Thoracic aorta (tissue), 2 donors: ENCODE data around the gene ARHGAP19. TPM values are rescaled to one million over a fixed set of nuclear protein-coding genes. Genes with fewer than 3 reads are reported as not detected.
A peak's percentile ranks its signal among the peaks of the same experiment; 100 is the strongest.

Experiments
- ATAC-seq: fragments of 150-250 bp; one replicate; pipeline ENCODE4 v1.8.0; 2017; ENCODE audit warnings: low read depth; ENCODE audit not compliant: insufficient number of reproducible peaks, low FRiP score
- DNase-seq: peaks from one replicate; pipeline ENCODE4 v3.0.0-alpha.2; 2020; ENCODE audit warnings: low spot score
- H3K27ac ChIP-seq, 2 donors: fragments of 200-600 bp; sonication (generic); 1 replicate in 1 of 2; 2 replicates in 1 of 2; pipeline ENCODE4 v1.5.1; 2016; ENCODE audit warnings: mild to moderate bottlenecking in 2 of 2, moderate library complexity in 2 of 2
- H3K27me3 ChIP-seq: fragments of 200-600 bp; sonication (generic); replicated peaks from 2 replicates; pipeline ENCODE4 v1.6.0; 2016; ENCODE audit warnings: mild to moderate bottlenecking; ENCODE audit not compliant: insufficient read depth
- H3K36me3 ChIP-seq: fragments of 200-600 bp; sonication (generic); one replicate; pipeline ENCODE4 v1.5.1; 2016
- H3K4me1 ChIP-seq, 2 donors: fragments of 200-600 bp; sonication (generic); 1 replicate in 1 of 2; 2 replicates in 1 of 2; pipeline versions ENCODE4 v1.5.1 to v1.6.0; 2016; ENCODE audit warnings: low read depth in 2 of 2, mild to moderate bottlenecking in 1 of 2; ENCODE audit not compliant: control insufficient read depth in 1 of 2
- H3K4me3 ChIP-seq: fragments of 200-600 bp; sonication (generic); 2 replicates; pipeline ENCODE4 v1.5.1; 2016; ENCODE audit warnings: mild to moderate bottlenecking
- H3K9me3 ChIP-seq: fragments of 200-600 bp; sonication (generic); 2 replicates; pipeline ENCODE4 v1.5.1; 2016
- total RNA-seq, 2 donors: library from RNA; depleted of rRNA; stranded (reverse); fragments of >200 nt; gene quantifications; one replicate each; pipeline versions ENCODE4 v1.1.0 to v1.2.3, GENCODE V29; 2016
- TF ChIP-seq, protein P1 (sequence below): fragments of 200-600 bp; sonication (generic); IDR thresholded peaks from one replicate; pipeline ENCODE4 v1.5.1; 2019; ENCODE audit warnings: antibody characterized with exemption

Gene ARHGAP19
- total RNA-seq, 2 donors from 2014 or later: 3.5 to 27.1 TPM

- ATAC-seq (no peak), DNase-seq (no peak)
- H3K9me3 ChIP-seq: no peaks in the 10 kb centered on the region
- TF ChIP-seq, protein P1, sequence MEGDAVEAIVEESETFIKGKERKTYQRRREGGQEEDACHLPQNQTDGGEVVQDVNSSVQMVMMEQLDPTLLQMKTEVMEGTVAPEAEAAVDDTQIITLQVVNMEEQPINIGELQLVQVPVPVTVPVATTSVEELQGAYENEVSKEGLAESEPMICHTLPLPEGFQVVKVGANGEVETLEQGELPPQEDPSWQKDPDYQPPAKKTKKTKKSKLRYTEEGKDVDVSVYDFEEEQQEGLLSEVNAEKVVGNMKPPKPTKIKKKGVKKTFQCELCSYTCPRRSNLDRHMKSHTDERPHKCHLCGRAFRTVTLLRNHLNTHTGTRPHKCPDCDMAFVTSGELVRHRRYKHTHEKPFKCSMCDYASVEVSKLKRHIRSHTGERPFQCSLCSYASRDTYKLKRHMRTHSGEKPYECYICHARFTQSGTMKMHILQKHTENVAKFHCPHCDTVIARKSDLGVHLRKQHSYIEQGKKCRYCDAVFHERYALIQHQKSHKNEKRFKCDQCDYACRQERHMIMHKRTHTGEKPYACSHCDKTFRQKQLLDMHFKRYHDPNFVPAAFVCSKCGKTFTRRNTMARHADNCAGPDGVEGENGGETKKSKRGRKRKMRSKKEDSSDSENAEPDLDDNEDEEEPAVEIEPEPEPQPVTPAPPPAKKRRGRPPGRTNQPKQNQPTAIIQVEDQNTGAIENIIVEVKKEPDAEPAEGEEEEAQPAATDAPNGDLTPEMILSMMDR: no peak
- no peak overlapping the region for H3K4me3 ChIP-seq
- no peak overlapping the region for H3K27ac ChIP-seq
- no peaks in the 10 kb centered on the region for H3K27me3 ChIP-seq
- peaks cover 27 to 33% of the 10 kb centered on the region in 2 donors for H3K4me1 ChIP-seq
- H3K36me3 ChIP-seq: no peaks in the 10 kb centered on the region
Observed at GRCh38 chr10:97336446-97336845, 44.0 kb upstream of the ARHGAP19 start.

GRCh38 chr10:97336006-97336405 lies 43.6 kb upstream of the ARHGAP19 start:
- DNase-seq (no peak), ATAC-seq (no peak)
- TF ChIP-seq, protein P1: no peak
- H3K4me1 ChIP-seq: peaks cover 30 to 38% of the 10 kb centered on the region in 2 donors
- H3K36me3 ChIP-seq: no peaks in the 10 kb centered on the region
- no peaks in the 10 kb centered on the region for H3K27me3 ChIP-seq
- H3K4me3 ChIP-seq: peak overlapping the region; percentile 85
- no peak overlapping the region for H3K27ac ChIP-seq
- H3K9me3 ChIP-seq: no peaks in the 10 kb centered on the region

DNA sequence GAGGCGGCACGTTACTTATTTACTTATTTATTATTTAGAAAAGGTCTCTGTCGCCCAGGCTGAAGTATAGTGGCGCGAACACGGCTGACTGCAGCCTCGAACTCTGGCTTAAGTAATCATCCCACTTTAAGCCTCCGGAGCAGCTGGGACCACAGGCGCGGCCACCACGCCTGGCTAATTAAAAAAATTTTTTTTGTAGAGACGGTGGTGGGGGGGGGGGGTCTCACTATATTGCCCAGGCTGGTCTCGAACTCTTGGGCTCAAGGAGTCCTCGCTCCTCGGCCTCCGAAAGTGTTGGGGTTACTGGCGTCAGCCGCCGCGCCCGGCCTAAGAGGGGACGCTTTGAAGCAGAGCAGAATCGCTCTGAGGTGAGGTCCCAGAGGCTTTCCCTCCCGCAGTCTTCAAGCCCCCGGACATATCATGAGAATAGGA lies 42.8 kb upstream of the ARHGAP19 start:
- H3K9me3 ChIP-seq: no peaks in the 10 kb centered on the region
- H3K27me3 ChIP-seq: no peaks in the 10 kb centered on the region
- H3K4me1 ChIP-seq: peaks cover 30 to 40% of the 10 kb centered on the region in 2 donors
- DNase-seq (no peak), ATAC-seq (no peak)
- TF ChIP-seq, protein P1: no peak
- H3K27ac ChIP-seq: peak overlapping the region; percentile 79 to 88
- H3K4me3 ChIP-seq: peak overlapping the region; percentile 85
- H3K36me3 ChIP-seq: no peaks in the 10 kb centered on the region

- Histone ChIP-seq H3K27me3 (no peaks in the 10 kb centered on the region), H3K27ac (peak within 1 kb of the TSS; percentile 79 to 88), H3K4me3 (peak within 1 kb of the TSS; percentile 85), H3K4me1 (peaks cover 30 to 40% of the 10 kb centered on the region in 2 donors), H3K36me3 (no peaks in the 10 kb centered on the region), H3K9me3 (no peaks in the 10 kb centered on the region)
- peak; percentile 85 for ATAC-seq
- DNase-seq: peak; percentile 58
- TF ChIP-seq, protein P1: no peak
Observed at GRCh38 chr10:97334370-97335175, 42.1 kb upstream of the ARHGAP19 start, which contains the start of gene FRAT2. Gene FRAT2 (minus strand): TSS chr10:97334729. CDS start chr10:97334572, 157 bp downstream.

- TF ChIP-seq, protein P1: no peak
- H3K36me3 ChIP-seq: no peaks in the 10 kb centered on the region
- peak overlapping the region; percentile 85 for H3K4me3 ChIP-seq
- ATAC-seq (peak; percentile 8), DNase-seq (no peak)
- H3K27me3 ChIP-seq: no peaks in the 10 kb centered on the region
- no peaks in the 10 kb centered on the region for H3K9me3 ChIP-seq
- H3K4me1 ChIP-seq: peaks cover 30 to 40% of the 10 kb centered on the region in 2 donors
- H3K27ac ChIP-seq: peak overlapping the region; percentile 43 to 79
Observed at GRCh38 chr10:97333601-97334369, 41.3 kb upstream of the ARHGAP19 start.
